Thoracic aorta (tissue), 2 donors: ENCODE data around the gene ATP6AP2. TPM values are rescaled to one million over a fixed set of nuclear protein-coding genes. Genes with fewer than 3 reads are reported as not detected.

Source experiments
- ATAC-seq: fragments of 150-250 bp; one replicate; pipeline ENCODE4 v1.8.0; 2017; ENCODE audit warnings: low read depth; ENCODE audit not compliant: insufficient number of reproducible peaks, low FRiP score
- DNase-seq: peaks from one replicate; pipeline ENCODE4 v3.0.0-alpha.2; 2020; ENCODE audit warnings: low spot score
- H3K27ac ChIP-seq, 2 donors: fragments of 200-600 bp; sonication (generic); 1 replicate in 1 of 2; 2 replicates in 1 of 2; pipeline ENCODE4 v1.5.1; 2016; ENCODE audit warnings: mild to moderate bottlenecking in 2 of 2, moderate library complexity in 2 of 2
- H3K27me3 ChIP-seq: fragments of 200-600 bp; sonication (generic); replicated peaks from 2 replicates; pipeline ENCODE4 v1.6.0; 2016; ENCODE audit warnings: mild to moderate bottlenecking; ENCODE audit not compliant: insufficient read depth
- H3K36me3 ChIP-seq: fragments of 200-600 bp; sonication (generic); one replicate; pipeline ENCODE4 v1.5.1; 2016
- H3K4me1 ChIP-seq, 2 donors: fragments of 200-600 bp; sonication (generic); 1 replicate in 1 of 2; 2 replicates in 1 of 2; pipeline versions ENCODE4 v1.5.1 to v1.6.0; 2016; ENCODE audit warnings: low read depth in 2 of 2, mild to moderate bottlenecking in 1 of 2; ENCODE audit not compliant: control insufficient read depth in 1 of 2
- H3K4me3 ChIP-seq: fragments of 200-600 bp; sonication (generic); 2 replicates; pipeline ENCODE4 v1.5.1; 2016; ENCODE audit warnings: mild to moderate bottlenecking
- H3K9me3 ChIP-seq: fragments of 200-600 bp; sonication (generic); 2 replicates; pipeline ENCODE4 v1.5.1; 2016
- CTCF ChIP-seq: fragments of 200-600 bp; sonication (generic); IDR thresholded peaks from one replicate; pipeline ENCODE4 v1.5.1; 2019; ENCODE audit warnings: antibody characterized with exemption
- total RNA-seq, 2 donors: library from RNA; depleted of rRNA; stranded (reverse); fragments of >200 nt; gene quantifications; one replicate each; pipeline versions ENCODE4 v1.1.0 to v1.2.3, GENCODE V29; 2016

ATP6AP2 gene
- total RNA-seq, 2 donors from 2014 or later, result 126 to 176 TPM

- H3K4me3 ChIP-seq, result peak overlapping the region; percentile 71
- TF ChIP-seq CTCF, result no peak
- DNase-seq (peak; percentile 4), ATAC-seq (peak; percentile 46)
- H3K27me3 ChIP-seq, result no peaks in the 10 kb centered on the region
- H3K9me3 ChIP-seq, result no peaks in the 10 kb centered on the region
- no peaks in the 10 kb centered on the region for H3K36me3 ChIP-seq
- peaks cover 10% of the 10 kb centered on the region in 2 donors for H3K4me1 ChIP-seq
- H3K27ac ChIP-seq, result peak overlapping the region; percentile 63 to 75
Measured at GRCh38 chrX:40644821-40645358, 64.1 kb downstream of the ATP6AP2 start.

- Histone ChIP-seq H3K27me3 (no peaks in the 10 kb centered on the region), H3K4me3 (peak overlapping the region; percentile 86), H3K27ac (peak overlapping the region; percentile 72 to 83), H3K36me3 (no peaks in the 10 kb centered on the region), H3K4me1 (peaks cover 10% of the 10 kb centered on the region in 2 donors), H3K9me3 (no peaks in the 10 kb centered on the region)
- ATAC-seq (no peak), DNase-seq (no peak)
- TF ChIP-seq CTCF, result no peak
Measured at GRCh38 chrX:40646489-40647306, 65.9 kb downstream of the ATP6AP2 start.

- DNase-seq, result peak; percentile 48
- Histone ChIP-seq H3K9me3 (no peaks in the 10 kb centered on the region), H3K27ac (peak within 1 kb of the TSS; percentile 72 to 83), H3K4me3 (peak within 1 kb of the TSS; percentile 86), H3K4me1 (peaks cover 10% of the 10 kb centered on the region in 2 donors), H3K36me3 (no peaks in the 10 kb centered on the region), H3K27me3 (no peaks in the 10 kb centered on the region)
- TF ChIP-seq CTCF, result no peak
- peak; percentile 76 for ATAC-seq
Measured at GRCh38 chrX:40647307-40648197, 66.8 kb downstream of the ATP6AP2 start, which contains the start of gene CXorf38. CXorf38 (minus strand) TSS chrX:40647561; CDS start chrX:40647520, 41 bp downstream.

- H3K4me1 ChIP-seq, result peaks cover 0 to 3% of the 10 kb centered on the region in 2 donors
- H3K36me3 ChIP-seq, result no peaks in the 10 kb centered on the region
- H3K9me3 ChIP-seq, result no peaks in the 10 kb centered on the region
- H3K27ac ChIP-seq, result no peak overlapping the region
- peak; percentile 65 for TF ChIP-seq CTCF
- no peaks in the 10 kb centered on the region for H3K27me3 ChIP-seq
- H3K4me3 ChIP-seq, result no peak overlapping the region
- DNase-seq (peak; percentile 5), ATAC-seq (no peak)
Measured at GRCh38 chrX:40651620-40652223, 71.0 kb downstream of the ATP6AP2 start.
